Neural cell (in vitro differentiated cells): ENCODE data around the gene CPPED1. TPM values are rescaled to one million over a fixed set of nuclear protein-coding genes. Genes with fewer than 3 reads are reported as not detected.

Experiments used
- H2AFZ ChIP-seq: fragments of 200-600, 300-800 bp; sonication (generic), shearing (Covaris generic); 2 replicates; pipeline ENCODE4 v1.6.0; 2014; ENCODE audit warnings: low read depth, mild to moderate bottlenecking, antibody characterized with exemption, low read length, moderate library complexity
- H3F3A ChIP-seq: fragments of 200-600 bp; shearing (Covaris generic); 2 replicates; pipeline ENCODE4 v1.6.1; 2016; ENCODE audit warnings: mild to moderate bottlenecking, moderate library complexity, mixed read lengths, antibody characterized with exemption, low read length; ENCODE audit not compliant: insufficient read depth, poor library complexity, severe bottlenecking
- H3K27ac ChIP-seq: fragments of 200-600, 300-800 bp; sonication (generic), shearing (Covaris generic); 2 replicates; pipeline ENCODE4 v1.5.1; 2014; ENCODE audit warnings: mild to moderate bottlenecking, low read length, moderate library complexity
- H3K27me3 ChIP-seq: fragments of 300-800, 200-600 bp; sonication (generic), shearing (Covaris generic); 2 replicates; pipeline ENCODE4 v1.6.0; 2014; ENCODE audit warnings: mild to moderate bottlenecking, low read depth, low read length, moderate library complexity; ENCODE audit not compliant: insufficient read depth
- H3K36me3 ChIP-seq: fragments of 300-800, 200-600 bp; sonication (generic), shearing (Covaris generic); 2 replicates; pipeline ENCODE4 v1.5.1; 2014; ENCODE audit warnings: mild to moderate bottlenecking, antibody characterized with exemption, low read length, moderate library complexity; ENCODE audit not compliant: insufficient read depth
- H3K4me2 ChIP-seq: fragments of 300-800, 200-600 bp; sonication (generic), shearing (Covaris generic); 2 replicates; pipeline ENCODE4 v1.6.0; 2014; ENCODE audit warnings: mild to moderate bottlenecking, low read length
- H3K4me3 ChIP-seq: fragments of 300-800, 200-600 bp; sonication (generic), shearing (Covaris generic); 2 replicates; pipeline ENCODE4 v1.5.1; 2014; ENCODE audit warnings: mild to moderate bottlenecking, low read length, moderate library complexity
- H3K79me2 ChIP-seq: fragments of 200-600 bp; shearing (Covaris generic); replicated peaks from 2 replicates; pipeline ENCODE4 v1.6.0; 2014; ENCODE audit warnings: mild to moderate bottlenecking, low read length, moderate library complexity; ENCODE audit not compliant: insufficient read depth
- H3K9ac ChIP-seq: fragments of 300-800, 200-600 bp; sonication (generic), shearing (Covaris generic); 2 replicates; pipeline ENCODE4 v1.6.1; 2016; ENCODE audit warnings: mild to moderate bottlenecking, low read length, mixed read lengths
- H3K9me2 ChIP-seq: fragments of 200-600 bp; shearing (Covaris generic); 2 replicates; pipeline ENCODE4 v1.6.1; 2016; ENCODE audit warnings: mild to moderate bottlenecking, low read length, mixed read lengths; ENCODE audit not compliant: insufficient read depth
- H3K9me3 ChIP-seq: fragments of 200-600, 300-800 bp; sonication (generic), shearing (Covaris generic); 2 replicates; pipeline ENCODE4 v1.6.1; 2016; ENCODE audit warnings: mild to moderate bottlenecking, mixed run types, low read length, moderate library complexity, mixed read lengths
- H4K20me1 ChIP-seq: fragments of 200-600 bp; shearing (Covaris generic); 2 replicates; pipeline ENCODE4 v1.6.1; 2016; ENCODE audit warnings: mild to moderate bottlenecking, mixed run types; ENCODE audit not compliant: insufficient read depth
- CTCF ChIP-seq: fragments of 450-650 bp; IDR thresholded peaks from 2 replicates; pipeline ENCODE4 v1.5.1; 2014; ENCODE audit warnings: antibody characterized with exemption, mild to moderate bottlenecking, moderate library complexity; ENCODE audit not compliant: poor library complexity, severe bottlenecking
- EP300 ChIP-seq: fragments of 450-650 bp; conservative IDR thresholded peaks from 2 replicates; pipeline ENCODE4 v1.6.1; 2014; ENCODE audit warnings: antibody characterized with exemption, mild to moderate bottlenecking, moderate library complexity; ENCODE audit not compliant: poor library complexity, severe bottlenecking
- MXI1 ChIP-seq: fragments of 450-650 bp; conservative IDR thresholded peaks from 2 replicates; pipeline ENCODE4 v1.6.1; 2014; ENCODE audit warnings: antibody characterized with exemption, mild to moderate bottlenecking; ENCODE audit not compliant: poor library complexity, severe bottlenecking
- POLR2AphosphoS5 ChIP-seq: IDR thresholded peaks from 2 replicates; pipeline ENCODE4 v1.6.1; 2012
- RAD21 ChIP-seq: fragments of 450-650 bp; conservative IDR thresholded peaks from 2 replicates; pipeline ENCODE4 v1.6.1; 2014; ENCODE audit warnings: antibody characterized with exemption, mild to moderate bottlenecking, moderate library complexity
- REST ChIP-seq: IDR thresholded peaks from 2 replicates; pipeline ENCODE4 v1.6.1; 2012; ENCODE audit warnings: borderline replicate concordance
- SMC3 ChIP-seq: fragments of 450-650 bp; conservative IDR thresholded peaks from 2 replicates; pipeline ENCODE4 v1.6.1; 2014; ENCODE audit warnings: antibody characterized with exemption, mild to moderate bottlenecking, moderate library complexity; ENCODE audit not compliant: poor library complexity
- TAF1 ChIP-seq: IDR thresholded peaks from 2 replicates; pipeline ENCODE4 v1.6.1; 2012; ENCODE audit warnings: low read depth
- polyA plus RNA-seq: library from polyadenylated mRNA; depleted of rRNA; stranded (reverse); fragments of >200 nt; gene quantifications from 2 replicates; pipeline ENCODE4 v1.2.3, GENCODE V29; 2014

Gene CPPED1
- polyA plus RNA-seq, 1 donor from 2014 or later: 2.5 TPM

DNA sequence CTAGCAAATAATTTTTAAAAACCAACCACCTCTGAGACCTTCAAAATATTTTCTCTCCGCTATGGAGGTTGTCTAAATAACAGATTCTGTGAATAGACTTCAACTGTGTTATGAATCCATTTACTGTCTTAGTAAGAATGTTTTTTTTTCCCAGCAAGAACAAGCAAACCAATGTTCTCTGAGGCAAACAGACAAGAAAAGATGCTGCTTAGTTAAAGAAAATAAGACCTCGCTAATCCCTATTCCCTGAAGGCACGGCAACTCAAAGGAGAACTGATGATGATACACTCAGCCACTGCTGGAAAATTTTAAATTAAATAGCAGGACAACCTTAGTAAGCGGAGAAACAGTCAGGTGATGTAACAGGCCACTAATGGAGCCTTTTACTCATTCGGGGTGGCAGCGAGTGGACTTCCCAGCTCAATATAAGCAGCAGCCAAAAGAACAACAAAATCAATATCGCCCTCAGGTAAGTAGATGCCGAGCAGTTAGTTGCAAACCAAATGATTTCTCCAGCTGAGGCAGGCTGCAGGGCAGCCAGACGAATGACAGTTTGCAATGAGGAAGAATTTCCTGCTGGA lies 81.8 kb downstream of the CPPED1 start:
- Histone ChIP-seq H3K27me3 (no peaks in the 10 kb centered on the region), H3K27ac (no peak overlapping the region), H3K9me2 (no peaks in the 10 kb centered on the region), H3K36me3 (no peaks in the 10 kb centered on the region), H4K20me1 (no peaks in the 10 kb centered on the region), H3K4me3 (no peak overlapping the region), H3K9me3 (no peaks in the 10 kb centered on the region), H3K79me2 (no peaks in the 10 kb centered on the region), H3K9ac (no peak overlapping the region), H3K4me2 (no peak overlapping the region), H2AFZ (no peak overlapping the region), H3F3A (no peaks in the 10 kb centered on the region)
- TF ChIP-seq SMC3: no peak
- no peak for TF ChIP-seq TAF1
- TF ChIP-seq EP300: no peak
- TF ChIP-seq CTCF: no peak
- no peak for TF ChIP-seq POLR2AphosphoS5
- TF ChIP-seq MXI1: no peak
- no peak for TF ChIP-seq REST

GRCh38 chr16:12719972-12720371 lies 83.7 kb downstream of the CPPED1 start:
- no peaks in the 10 kb centered on the region for H3K36me3 ChIP-seq
- H3K4me2 ChIP-seq: no peak overlapping the region
- peaks cover 2% of the 10 kb centered on the region for H3K9me3 ChIP-seq
- no peaks in the 10 kb centered on the region for H3K9me2 ChIP-seq
- no peak overlapping the region for H3K9ac ChIP-seq
- TF ChIP-seq CTCF (no peak), EP300 (no peak), MXI1 (no peak), RAD21 (no peak), SMC3 (no peak)
- no peak overlapping the region for H3K27ac ChIP-seq
- H2AFZ ChIP-seq: no peak overlapping the region
- no peaks in the 10 kb centered on the region for H4K20me1 ChIP-seq
- no peaks in the 10 kb centered on the region for H3K27me3 ChIP-seq
- H3K4me3 ChIP-seq: no peak overlapping the region
- H3F3A ChIP-seq: no peaks in the 10 kb centered on the region
- H3K79me2 ChIP-seq: no peaks in the 10 kb centered on the region
